PC-3 (cell line): ENCODE measurements around the gene KCNH5.

ENCODE experiments used
- CTCF ChIP-seq: fragments of 300-600 bp; sonication (generic); conservative IDR thresholded peaks from 2 replicates; pipeline ENCODE4 v1.5.1; 2017; ENCODE audit warnings: antibody characterized with exemption, low read depth, mild to moderate bottlenecking, low read length
- EZH2 ChIP-seq: fragments of 300-600 bp; sonication (generic); IDR thresholded peaks from one replicate; pipeline ENCODE4 v1.6.1; 2017; ENCODE audit warnings: antibody characterized with exemption, mild to moderate bottlenecking, low read length; ENCODE audit not compliant: unreplicated experiment

GRCh38 chr14:62722406-62722805 is 322.9 kb downstream of the KCNH5 start:
- no peak for TF ChIP-seq EZH2
- no peak for TF ChIP-seq CTCF
